GM18951 (cell line): ENCODE data around the gene SLC7A4.
"Not testable (repeated sequence)": the region's sequence is repeated elsewhere in the genome, so short reads cannot be mapped to it uniquely, and the experiment has no call there.

Experiments used
- POLR2A ChIP-seq: IDR thresholded peaks from 4 replicates; pipeline ENCODE4 v1.6.1; 2011; ENCODE audit warnings: mild to moderate bottlenecking; ENCODE audit not compliant: insufficient read length, insufficient read depth; ENCODE audit errors: extremely low read depth
- in situ Hi-C: fragments of 300-500 bp; cut with MboI; formaldehyde crosslinking; loops from one replicate; pipeline ENCODE4 v1.12.0; 2022; ENCODE audit warnings: low sequenced_read_pairs, mixed read lengths, inconsistent platforms; ENCODE audit not compliant: unreplicated experiment

SLC7A4 gene

DNA sequence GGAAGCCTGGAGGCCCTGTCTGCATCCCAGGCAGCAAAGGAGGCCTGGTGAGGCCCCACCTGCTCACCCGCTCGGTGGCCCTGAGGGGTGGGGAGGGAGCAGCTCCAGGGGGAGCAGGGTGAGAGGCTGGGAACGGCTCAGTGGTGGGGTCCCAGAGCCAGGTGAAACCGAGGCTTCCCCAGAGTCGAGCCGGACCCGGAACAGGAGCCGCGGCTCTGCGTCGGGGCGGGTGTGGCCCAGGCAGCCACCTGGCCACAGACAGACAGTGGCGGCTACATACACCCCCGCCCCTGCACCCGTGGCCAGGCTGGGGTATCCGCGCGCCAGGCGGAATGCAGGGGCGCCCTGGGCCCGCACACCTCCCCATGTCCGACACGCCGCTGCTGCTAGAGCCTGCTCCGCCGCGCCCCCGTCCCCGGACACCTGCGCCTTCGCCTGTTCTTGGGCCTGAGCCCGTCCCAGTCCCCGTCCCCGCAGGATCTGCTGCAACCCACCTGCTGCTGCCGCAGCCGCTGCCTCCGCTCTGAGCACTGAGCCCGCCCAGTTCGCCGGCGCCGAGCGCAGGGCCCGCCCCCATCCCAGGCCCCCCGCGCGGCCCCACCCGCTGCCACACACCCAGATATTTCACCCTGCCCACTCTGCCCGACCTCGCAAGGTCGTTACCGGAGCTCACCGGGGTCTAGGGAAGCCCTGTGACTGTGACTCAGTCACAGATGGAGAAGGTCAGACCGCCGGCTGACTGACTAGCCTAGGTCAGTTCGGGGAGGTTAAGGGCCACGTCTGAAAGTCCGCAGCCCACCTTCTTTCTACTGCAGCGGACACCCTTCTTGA is at the start of gene SLC7A4:
Gene SLC7A4, minus strand, starts transcription at position 525 of the 831 bp plus-strand sequence. CDS start 749 bp downstream, outside the sequence.
- in situ Hi-C loops, result no loop called here
- no peak for TF ChIP-seq POLR2A

DNA sequence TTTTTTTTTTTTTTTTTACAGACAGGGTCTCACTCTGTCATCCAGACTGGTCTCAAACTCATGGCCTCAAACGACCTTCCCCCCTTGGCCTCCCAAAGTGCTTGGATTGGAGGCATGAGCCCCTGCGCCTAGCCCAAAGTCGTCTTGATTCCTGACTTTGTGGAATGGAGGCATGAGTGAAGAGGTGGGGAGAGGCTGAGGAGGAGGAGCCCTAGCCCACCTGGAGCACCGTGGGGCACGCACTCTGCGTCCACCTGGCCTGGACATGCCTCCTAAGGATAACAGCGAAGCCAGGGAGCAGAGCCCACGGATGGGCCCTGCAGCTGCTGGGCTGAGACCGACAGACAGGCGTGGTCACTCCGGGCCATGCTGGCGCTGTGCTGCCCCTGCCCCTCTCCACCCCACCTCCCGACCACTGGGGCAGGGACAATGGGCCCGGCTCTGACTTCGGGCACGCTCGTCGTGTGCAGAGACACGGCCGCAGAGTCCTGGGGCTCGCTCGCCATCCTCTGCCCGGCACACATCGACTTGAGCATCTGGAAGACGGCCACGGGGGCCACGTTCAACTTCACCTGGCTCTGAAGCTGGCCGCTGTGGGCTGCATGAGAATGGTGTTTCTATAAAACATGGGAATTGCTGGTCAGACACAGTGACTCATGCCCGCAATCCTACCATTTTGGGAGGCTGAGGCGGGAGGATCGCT is 48.2 kb upstream of the SLC7A4 start:
- TF ChIP-seq POLR2A, result no peak
- in situ Hi-C loops, result no loop called here

DNA sequence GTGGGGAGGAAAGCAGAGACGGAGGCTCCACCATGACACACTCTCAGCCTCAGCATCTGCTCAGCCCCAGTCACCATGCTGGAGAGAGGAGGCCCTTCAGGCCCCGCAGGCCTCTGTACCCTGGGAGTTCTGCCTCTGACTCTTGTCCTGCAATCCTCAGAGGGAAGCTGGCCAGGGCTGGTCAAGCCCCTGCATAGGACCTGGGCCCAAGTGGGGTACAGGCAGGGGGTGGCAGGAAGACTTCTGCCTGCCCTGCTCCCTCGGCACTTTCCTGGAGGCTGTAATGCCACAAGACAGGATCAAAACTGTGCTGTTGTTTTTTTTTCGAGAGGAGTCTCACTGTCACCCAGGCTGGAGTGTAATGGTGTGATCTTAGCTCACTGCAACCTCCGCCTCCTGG is 47.1 kb upstream of the SLC7A4 start:
- no peak for TF ChIP-seq POLR2A
- in situ Hi-C loops, result no loop called here

DNA sequence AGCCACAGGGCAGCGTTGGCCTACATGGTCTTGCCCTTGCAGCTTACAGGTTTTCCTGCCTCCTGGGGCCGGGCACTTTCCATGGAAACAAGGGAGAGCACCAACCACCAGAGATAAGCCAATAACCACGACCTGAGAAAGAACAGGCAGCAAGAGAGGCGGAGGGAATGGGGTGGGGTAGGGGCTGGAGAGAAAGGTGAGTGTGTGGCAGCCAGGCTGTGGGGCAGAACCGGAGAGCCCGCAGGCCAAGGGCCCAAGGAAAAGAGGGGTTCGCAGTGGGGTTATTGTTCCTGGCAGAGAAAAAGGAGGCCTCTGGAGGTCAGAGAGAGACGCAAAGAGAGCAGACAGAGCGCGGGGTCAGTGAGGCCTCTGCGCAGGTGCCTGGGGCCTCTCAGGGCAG is 46.6 kb upstream of the SLC7A4 start:
- no peak for TF ChIP-seq POLR2A
- in situ Hi-C loops, result no loop called here

- in situ Hi-C loops, result no loop called here
- no peak for TF ChIP-seq POLR2A
Measured at GRCh38 chr22:21077884-21078508, 45.6 kb upstream of the SLC7A4 start.

- in situ Hi-C loops, result no loop called here
- no peak for TF ChIP-seq POLR2A
Measured at GRCh38 chr22:21076912-21077625, 44.7 kb upstream of the SLC7A4 start.

GRCh38 chr22:21075516-21076138 is 43.3 kb upstream of the SLC7A4 start:
- in situ Hi-C loops, result no loop called here
- TF ChIP-seq POLR2A, result no peak

DNA sequence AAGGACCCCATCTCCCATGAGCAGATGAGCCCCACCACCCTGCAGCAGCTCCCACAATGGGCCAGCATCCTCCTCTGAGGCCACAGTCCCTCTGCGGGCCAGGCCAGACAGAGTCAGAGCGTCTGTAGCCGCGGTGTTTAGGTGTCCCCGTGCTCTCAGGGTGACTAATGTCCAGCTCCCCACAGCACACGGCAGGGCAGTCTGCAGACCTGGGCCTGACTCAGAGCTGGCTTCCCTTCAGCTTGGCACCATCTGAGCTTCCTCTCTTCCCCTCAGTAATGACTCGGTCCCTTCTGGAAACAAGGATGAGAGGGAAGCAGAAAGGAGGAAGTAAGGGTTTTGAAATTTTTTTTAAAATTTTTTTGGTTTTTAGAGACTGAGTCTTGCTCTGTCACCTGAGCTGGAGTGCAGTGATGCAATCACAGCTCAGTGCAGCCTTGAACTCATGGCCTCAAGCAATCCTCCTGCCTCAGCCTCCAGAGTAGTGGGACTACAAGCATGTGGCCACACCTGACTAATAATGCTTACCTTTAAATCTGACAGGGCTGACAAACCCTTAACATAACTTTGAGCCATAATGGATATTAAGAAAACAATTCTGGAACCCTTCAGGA is 41.8 kb upstream of the SLC7A4 start:
- in situ Hi-C loops, result no loop called here
- no peak for TF ChIP-seq POLR2A

DNA sequence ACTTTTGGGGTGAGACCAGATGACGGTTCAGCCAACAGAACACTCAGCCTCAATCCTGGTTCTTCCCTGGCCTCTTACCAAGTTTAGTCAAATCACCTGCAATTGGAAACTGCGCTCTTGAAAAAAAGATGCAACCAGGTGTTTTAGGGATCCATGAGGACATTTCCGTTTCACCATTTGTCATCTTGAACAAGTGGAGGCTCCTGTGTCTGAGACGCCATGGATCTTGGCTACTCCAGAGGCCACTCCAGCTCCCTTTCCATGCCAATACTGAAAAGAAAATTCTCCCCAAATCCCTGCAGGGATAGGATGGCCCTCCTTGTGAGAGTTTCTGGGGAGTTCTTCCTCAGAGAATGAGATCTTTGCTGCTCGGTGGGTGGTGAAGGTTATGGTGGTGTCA is 41.1 kb upstream of the SLC7A4 start:
- in situ Hi-C loops, result no loop called here
- no peak for TF ChIP-seq POLR2A

GRCh38 chr22:21073023-21073422 is 40.7 kb upstream of the SLC7A4 start:
- no peak for TF ChIP-seq POLR2A
- in situ Hi-C loops, result no loop called here

DNA sequence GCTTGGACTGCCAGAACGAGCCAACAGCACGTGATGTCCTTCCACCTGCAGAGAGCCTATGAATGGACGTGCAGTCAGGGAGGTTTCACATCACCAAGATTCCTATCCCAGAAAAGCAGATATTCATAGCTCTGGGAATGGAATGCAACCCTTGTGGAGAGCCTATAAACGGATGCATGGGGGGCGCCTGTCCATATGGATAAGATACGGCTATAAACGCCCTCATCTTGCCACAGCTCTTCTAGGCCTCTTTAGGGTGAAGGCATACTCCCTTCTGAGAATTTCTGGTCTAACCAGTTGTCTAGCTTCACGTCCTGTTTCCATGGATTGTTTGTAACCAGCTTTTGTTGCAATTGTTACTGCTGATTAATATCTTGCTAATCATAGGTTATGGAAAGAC is 39.4 kb upstream of the SLC7A4 start:
- in situ Hi-C loops, result not testable (repeated sequence)

DNA sequence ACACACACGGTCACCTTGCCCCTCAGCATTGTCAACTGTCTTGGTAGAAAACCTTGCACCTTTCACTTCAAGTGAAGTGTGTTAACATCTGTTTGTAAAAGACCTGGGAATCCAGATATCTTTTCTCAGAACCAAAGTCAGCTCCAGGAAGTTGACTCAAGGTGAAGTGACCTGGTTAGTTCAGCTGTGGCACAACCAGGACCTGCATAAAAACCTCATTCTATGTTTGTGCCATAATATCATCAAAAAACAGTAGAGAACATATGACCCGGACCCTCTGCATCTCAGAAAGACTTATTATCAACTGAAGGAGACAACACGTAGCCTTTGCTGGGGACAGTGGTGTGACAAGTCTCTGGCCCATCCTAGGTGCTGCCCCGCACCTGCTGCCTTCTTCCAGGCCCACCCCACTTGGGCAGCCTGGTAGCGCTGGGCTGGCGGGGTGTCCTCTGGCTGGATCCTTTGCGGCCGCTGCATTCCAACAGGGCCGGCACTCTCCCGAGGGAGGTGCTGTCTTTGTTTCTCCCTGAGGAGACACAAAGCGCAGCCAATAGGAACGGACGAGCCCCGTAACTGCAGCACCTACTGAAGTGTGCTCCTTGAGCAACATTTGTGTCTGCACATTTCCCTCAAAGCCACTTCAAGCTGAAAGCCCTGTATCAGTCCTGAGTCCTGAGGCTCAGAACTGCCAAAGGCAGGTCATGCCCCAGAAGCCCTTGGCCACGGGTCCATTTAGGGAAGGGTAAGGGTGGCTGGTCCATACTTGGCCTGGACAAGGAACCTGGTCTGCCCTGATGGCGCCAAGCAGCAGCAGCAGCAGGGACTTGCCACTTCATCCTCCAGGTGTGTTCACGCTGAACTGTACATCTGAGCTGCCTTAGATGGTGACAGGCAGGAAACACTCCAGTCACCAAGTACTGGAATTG is 38.6 kb upstream of the SLC7A4 start:
- in situ Hi-C loops, result no loop called here

DNA sequence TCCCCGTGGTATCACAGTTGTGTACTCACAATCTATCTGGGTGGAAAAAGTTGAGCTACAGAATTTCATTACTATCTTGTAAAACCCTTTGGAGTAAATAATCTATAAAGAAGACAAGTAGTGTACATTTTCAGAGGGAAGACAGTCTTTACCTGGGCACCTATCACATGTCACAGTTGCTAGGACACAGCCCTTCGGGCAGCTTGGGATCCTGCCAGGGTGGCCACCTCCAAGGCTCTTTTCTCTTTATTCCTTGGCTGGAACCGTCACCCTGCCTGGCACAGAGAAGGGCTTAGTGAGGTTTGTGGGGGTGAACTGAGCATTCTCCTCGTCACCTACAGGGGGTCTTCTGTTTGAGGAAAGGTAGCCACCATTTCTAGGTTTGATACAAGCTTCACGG is 37.0 kb upstream of the SLC7A4 start:
- no peak for TF ChIP-seq POLR2A
- in situ Hi-C loops, result no loop called here

More for the DNA sequence above, 38.6 kb upstream of the SLC7A4 start:
- no peak for TF ChIP-seq POLR2A
